Measurements from ENCODE around the gene PRRG4.
A peak's percentile ranks its signal among the peaks of the same experiment; 100 is the strongest.
"Not testable (repeated sequence)": the region's sequence is repeated elsewhere in the genome, so short reads cannot be mapped to it uniquely, and the experiment has no call there.

PRRG4 gene

GRCh38 chr11:32829680-32830412 lies at the start of gene PRRG4:
Gene PRRG4, plus strand, starts transcription at chr11:32829927. Its CDS starts 603 bp downstream, at chr11:32830530.
- peak; percentile 11 for DNase-seq

GRCh38 chr11:32780839-32781238 lies 48.9 kb upstream of the PRRG4 start:
- not testable (repeated sequence) for DNase-seq

GRCh38 chr11:32781721-32782120 lies 48.0 kb upstream of the PRRG4 start:
- DNase-seq = no peak

- no peak for DNase-seq
These were observed 44.5 kb upstream of the PRRG4 start for GRCh38 chr11:32785262-32785661.

- no peak for DNase-seq
These were observed 42.9 kb upstream of the PRRG4 start for GRCh38 chr11:32786811-32787210.

GRCh38 chr11:32790916-32791315 lies 38.8 kb upstream of the PRRG4 start:
- no peak for DNase-seq

GRCh38 chr11:32792111-32792947 lies 37.4 kb upstream of the PRRG4 start:
- no peak for DNase-seq

GRCh38 chr11:32792948-32793475 lies 36.7 kb upstream of the PRRG4 start:
- DNase-seq = peak; percentile 61

- DNase-seq = no peak
These were observed 35.3 kb upstream of the PRRG4 start, which contains the start of gene CCDC73 for GRCh38 chr11:32794439-32794838. Gene CCDC73, minus strand, starts transcription at chr11:32794662. Its CDS starts 34,419 bp downstream, at chr11:32760243.

GRCh38 chr11:32796425-32796824 lies 33.3 kb upstream of the PRRG4 start:
- DNase-seq = no peak

GRCh38 chr11:32809313-32809712 lies 20.4 kb upstream of the PRRG4 start:
- peak; percentile 34 for DNase-seq

- DNase-seq = no peak
These were observed 12.4 kb upstream of the PRRG4 start for GRCh38 chr11:32817181-32817851.

- DNase-seq = no peak
These were observed 11.9 kb upstream of the PRRG4 start for GRCh38 chr11:32817852-32818183.

GRCh38 chr11:32819187-32819586 lies 10.5 kb upstream of the PRRG4 start:
- no peak for DNase-seq

- DNase-seq = no peak
These were observed 9.2 kb upstream of the PRRG4 start for GRCh38 chr11:32820497-32820896.

GRCh38 chr11:32821517-32821916 lies 8.2 kb upstream of the PRRG4 start:
- no peak for DNase-seq

GRCh38 chr11:32821917-32822560 lies 7.7 kb upstream of the PRRG4 start:
- DNase-seq = no peak

GRCh38 chr11:32823617-32824016 lies 6.1 kb upstream of the PRRG4 start:
- not testable (repeated sequence) for DNase-seq

GRCh38 chr11:32826113-32826512 lies 3.6 kb upstream of the PRRG4 start:
- no peak for DNase-seq

GRCh38 chr11:32827276-32827675 lies 2.5 kb upstream of the PRRG4 start:
- DNase-seq = no peak

GRCh38 chr11:32829157-32829679 lies 509 bp upstream of the PRRG4 start:
- no peak for DNase-seq

GRCh38 chr11:32830413-32830738 lies 649 bp downstream of the PRRG4 start:
- no peak for DNase-seq

- DNase-seq = no peak
These were observed 1.1 kb downstream of the PRRG4 start for GRCh38 chr11:32830796-32831195.
